Measurements from ENCODE around the gene PHOX2B.

PHOX2B gene

GRCh38 chr4:41748571-41749475 lies at the start of gene PHOX2B:
Gene PHOX2B (minus strand): TSS chr4:41748725. CDS start chr4:41748610, 115 bp downstream.
- TF ChIP-seq CTCF (conservative IDR thresholded peaks at IDR 0.05; ENCODE audit: low read depth, low read length) = no peak
- no peak within 1 kb of the TSS for H3K4me3 ChIP-seq (ENCODE audit: low read length)
- no peak for DNase-seq (ENCODE audit: low read depth)

GRCh38 chr4:41797260-41797659 lies 48.7 kb upstream of the PHOX2B start:
- DNase-seq (ENCODE audit: low read depth) = no peak
- H3K4me3 ChIP-seq (ENCODE audit: low read length) = no peak overlapping the region
- TF ChIP-seq CTCF (conservative IDR thresholded peaks at IDR 0.05; ENCODE audit: low read depth, low read length) = no peak

- no peak for TF ChIP-seq CTCF (conservative IDR thresholded peaks at IDR 0.05; ENCODE audit: low read depth, low read length)
- no peak for DNase-seq (ENCODE audit: low read depth)
- no peak overlapping the region for H3K4me3 ChIP-seq (ENCODE audit: low read length)
These were observed 48.2 kb upstream of the PHOX2B start for GRCh38 chr4:41796545-41797210.

GRCh38 chr4:41795796-41796385 lies 47.4 kb upstream of the PHOX2B start:
- no peak for TF ChIP-seq CTCF (conservative IDR thresholded peaks at IDR 0.05; ENCODE audit: low read depth, low read length)
- H3K4me3 ChIP-seq (ENCODE audit: low read length) = no peak overlapping the region
- no peak for DNase-seq (ENCODE audit: low read depth)

GRCh38 chr4:41792166-41792565 lies 43.6 kb upstream of the PHOX2B start:
- no peak for DNase-seq (ENCODE audit: low read depth)
- no peak for TF ChIP-seq CTCF (conservative IDR thresholded peaks at IDR 0.05; ENCODE audit: low read depth, low read length)
- no peak overlapping the region for H3K4me3 ChIP-seq (ENCODE audit: low read length)

GRCh38 chr4:41791557-41791956 lies 43.0 kb upstream of the PHOX2B start:
- DNase-seq (ENCODE audit: low read depth) = no peak
- no peak overlapping the region for H3K4me3 ChIP-seq (ENCODE audit: low read length)
- no peak for TF ChIP-seq CTCF (conservative IDR thresholded peaks at IDR 0.05; ENCODE audit: low read depth, low read length)
